HepG2 (cell line): ENCODE data around the gene DYRK2. TPM values are rescaled to one million over a fixed set of nuclear protein-coding genes. Genes with fewer than 3 reads are reported as not detected.

Source experiments
- ATAC-seq: fragments of 200-7000 bp; cut with Tn5 transposase; 3 replicates; pipeline ENCODE4 v1.9.1; 2020; ENCODE audit warnings: mild to moderate bottlenecking, moderate library complexity
- BruUV-seq: library from RNA; stranded (reverse); fragments of 400-500 nt; replicated peaks from 2 replicates; lab custom pipeline; 2021; lab: Mats Ljungman, UMichigan
- CTCF ChIA-PET: fragments of 300-600 bp; formaldehyde crosslinking; extraction: SDS; loops from one replicate; lab custom pipeline; 2021; ENCODE audit warnings: low total read pairs, inconsistent platforms, low intra/inter-chr PET ratio; lab: Yijun Ruan, JAX
- POLR2A ChIA-PET: fragments of 350-600 bp; sonication (Branson Sonifier 250); formaldehyde crosslinking; loops from one replicate; lab custom pipeline; 2020; ENCODE audit warnings: antibody characterized with exemption, inconsistent platforms; lab: Yijun Ruan, JAX
- DNase-seq: peaks from one replicate; pipeline ENCODE4 v3.0.0-alpha.2; 2015; ENCODE audit warnings: low spot score
- FAIRE-seq: peaks from 3 replicates; lab custom pipeline; 2011; peaks lifted over from hg19 to GRCh38; lab: Jason Lieb, UNC
- H2AFZ ChIP-seq: one replicate; pipeline ENCODE4 v1.6.1; 2011; ENCODE audit warnings: low read length, inconsistent platforms
- H3K27ac ChIP-seq: fragments of 300-600 bp; 3 replicates; pipeline ENCODE4 v1.8.0; 2011; ENCODE audit warnings: mixed run types, mild to moderate bottlenecking, mixed read lengths, low read length, inconsistent platforms; ENCODE audit not compliant: insufficient read depth; ENCODE audit errors: extremely low read length
- H3K27me3 ChIP-seq, 2 experiments: fragments of 200-600 bp in 1 of 2; 2 replicates in 1 of 2; 3 replicates in 1 of 2; pipeline versions ENCODE4 v1.6.0 to v1.8.0; 2011; ENCODE audit warnings: low read length in 2 of 2, mild to moderate bottlenecking in 2 of 2, moderate library complexity in 2 of 2, inconsistent platforms in 1 of 2; ENCODE audit not compliant: insufficient read depth in 2 of 2, control insufficient read depth in 1 of 2
- H3K36me3 ChIP-seq, 2 experiments: fragments of 200-600 bp in 1 of 2; replicated peaks in 1 of 2; 2 replicates in 1 of 2; 3 replicates in 1 of 2; pipeline versions ENCODE4 v1.5.1 to v1.8.0; 2011; ENCODE audit warnings: low read length in 2 of 2, inconsistent platforms in 1 of 2; ENCODE audit not compliant: insufficient read depth in 2 of 2, control insufficient read depth in 1 of 2
- H3K4me1 ChIP-seq: 2 replicates; pipeline ENCODE4 v1.5.1; 2012; ENCODE audit warnings: low read length, inconsistent platforms; ENCODE audit not compliant: insufficient read depth
- H3K4me2 ChIP-seq: 2 replicates; pipeline ENCODE4 v1.6.0; 2011; ENCODE audit warnings: low read depth, low read length, inconsistent platforms
- H3K4me3 ChIP-seq, 3 experiments: fragments of 200-600 bp in 1 of 3; sonication (generic), shearing (Covaris generic) in 1 of 3; replicated peaks in 1 of 3; 2 replicates each; pipeline ENCODE4 v1.5.1; 2011 to 2016; ENCODE audit warnings: low read length in 3 of 3, inconsistent platforms in 2 of 3, low read depth in 2 of 3, mild to moderate bottlenecking in 2 of 3, control low read depth in 1 of 3, mixed read lengths in 1 of 3; ENCODE audit not compliant: insufficient read depth in 1 of 3
- H3K79me2 ChIP-seq: one replicate; pipeline ENCODE4 v1.6.1; 2011; ENCODE audit warnings: low read length, inconsistent platforms; ENCODE audit not compliant: insufficient read depth
- H3K9ac ChIP-seq: 2 replicates; pipeline ENCODE4 v1.6.0; 2011; ENCODE audit warnings: mild to moderate bottlenecking, low read depth, low read length, inconsistent platforms; ENCODE audit not compliant: insufficient read depth
- H3K9me3 ChIP-seq: 2 replicates; pipeline ENCODE4 v1.5.1; 2012; ENCODE audit warnings: mild to moderate bottlenecking, low read length
- H4K20me1 ChIP-seq: 2 replicates; pipeline ENCODE4 v1.6.0; 2011; ENCODE audit warnings: inconsistent platforms, mild to moderate bottlenecking, low read length, moderate library complexity; ENCODE audit not compliant: insufficient read depth
- JUNB ChIP-seq: sonication (generic); formaldehyde crosslinking; IDR thresholded peaks from 2 replicates; pipeline ENCODE4 v1.8.0; 2022; ENCODE audit warnings: missing genetic modification reagents, mild to moderate bottlenecking, borderline replicate concordance
- KLF11 ChIP-seq: IDR thresholded peaks from 2 replicates; pipeline ENCODE4 v1.6.1; 2016; ENCODE audit warnings: missing compliant biosample characterization
- MAFF ChIP-seq: IDR thresholded peaks from 2 replicates; pipeline ENCODE4 v1.6.1; 2011; ENCODE audit warnings: low read depth, low read length, improper control_type of control experiment
- MIXL1 ChIP-seq: IDR thresholded peaks from 2 replicates; pipeline ENCODE4 v1.6.1; 2016
- SAFB2 ChIP-seq: sonication (generic); formaldehyde crosslinking; IDR thresholded peaks from 2 replicates; pipeline ENCODE4 v1.5.1; 2020; ENCODE audit warnings: missing genetic modification reagents, low read depth, mild to moderate bottlenecking, borderline replicate concordance
- ZBTB49 ChIP-seq: sonication (generic); formaldehyde crosslinking; IDR thresholded peaks from 2 replicates; pipeline ENCODE4 v1.4.0; 2020; ENCODE audit warnings: missing genetic modification reagents, borderline replicate concordance
- ZFYVE20 ChIP-seq: sonication (generic); formaldehyde crosslinking; IDR thresholded peaks from 2 replicates; pipeline ENCODE4 v1.8.0; 2023; ENCODE audit warnings: low read depth, mild to moderate bottlenecking, moderate library complexity, missing genetic modification reagents, borderline replicate concordance
- ZMYM2 ChIP-seq: sonication (generic); formaldehyde crosslinking; IDR thresholded peaks from 2 replicates; pipeline ENCODE4 v1.8.0; 2022; ENCODE audit warnings: mild to moderate bottlenecking, missing genetic modification reagents
- ZMYM4 ChIP-seq: sonication (generic); formaldehyde crosslinking; IDR thresholded peaks from 2 replicates; pipeline ENCODE4 v1.8.1; 2023; ENCODE audit warnings: mild to moderate bottlenecking, missing genetic modification reagents
- ZNF136 ChIP-seq: sonication (generic); formaldehyde crosslinking; IDR thresholded peaks from 2 replicates; pipeline ENCODE4 v1.8.1; 2022; ENCODE audit warnings: low read depth, mild to moderate bottlenecking, moderate library complexity, missing genetic modification reagents
- ZNF234 ChIP-seq: sonication (generic); formaldehyde crosslinking; conservative IDR thresholded peaks from 2 replicates; pipeline ENCODE4 v1.5.1; 2020; ENCODE audit warnings: mild to moderate bottlenecking, missing genetic modification reagents
- ZNF253 ChIP-seq: sonication (generic); formaldehyde crosslinking; IDR thresholded peaks from 2 replicates; pipeline ENCODE4 v1.8.0; 2022; ENCODE audit warnings: mild to moderate bottlenecking, missing genetic modification reagents, borderline replicate concordance
- ZNF543 ChIP-seq: sonication (generic); formaldehyde crosslinking; IDR thresholded peaks from 2 replicates; pipeline ENCODE4 v1.4.0; 2020; ENCODE audit warnings: mild to moderate bottlenecking, missing genetic modification reagents
- ZNF639 ChIP-seq: conservative IDR thresholded peaks from 2 replicates; pipeline ENCODE4 v1.6.1; 2018; ENCODE audit warnings: missing genetic modification reagents
- WGBS: methylation state at CpG from one replicate; pipeline ENCODE4 v1.1.6; 2017; ENCODE audit warnings: low lambda C conversion rate; 5-methylcytosine and 5-hydroxymethylcytosine counted together
- in situ Hi-C: cut with HindIII; loops from 2 replicates; pipeline ENCODE4 v1.10.0; 2017; ENCODE audit warnings: low pct_unique_long_range_greater_than_20kb; ENCODE audit not compliant: extremely low pct_ligation_motif_present
- intact Hi-C: fragments of 100-400 bp; cut with micrococcal nuclease; formaldehyde crosslinking; loops from one replicate; pipeline ENCODE4 v1.10.0; 2022; ENCODE audit not compliant: unreplicated experiment
- polyA plus RNA-seq, 8 experiments: library from polyadenylated mRNA; depleted of rRNA in 3 of 8; stranded (reverse) in 7 of 8; unstranded in 1 of 8; fragments of >200 nt; fragmentation: Illumina TruSeq in 4 of 8; extraction: Trizol in 4 of 8; gene quantifications; 2 replicates each; pipeline versions ENCODE4 v1.2.1 to v1.2.3, GENCODE V29; 2011 to 2016; ENCODE audit warnings: low read depth in 4 of 8, missing spikeins in 1 of 8, mixed read lengths in 1 of 8; ENCODE audit not compliant: insufficient read depth in 1 of 8
- total RNA-seq, 5 experiments: library from RNA; depleted of rRNA; stranded (reverse); fragments of >200 nt; fragmentation: Illumina TruSeq; extraction: Trizol; gene quantifications; 2 replicates each; pipeline ENCODE4 v1.2.3, GENCODE V29; 2016; ENCODE audit warnings: low read depth in 1 of 5
- TF ChIP-seq, protein P1 (sequence below): sonication (generic); formaldehyde crosslinking; IDR thresholded peaks from 2 replicates; pipeline ENCODE4 v1.5.0; 2020; ENCODE audit warnings: missing genetic modification reagents
- TF ChIP-seq, protein P2 (sequence below): sonication (generic); formaldehyde crosslinking; IDR thresholded peaks from 2 replicates; pipeline ENCODE4 v1.4.0; 2020; ENCODE audit warnings: missing genetic modification reagents
- TF ChIP-seq, protein P3 (sequence below): sonication (generic); formaldehyde crosslinking; IDR thresholded peaks from 2 replicates; pipeline ENCODE4 v1.8.0; 2022; ENCODE audit warnings: mild to moderate bottlenecking, missing genetic modification reagents

Gene DYRK2
- total and polyA plus RNA-seq, 2 of the 13 experiments (the other 11 are each of a cell fraction or from before 2014, with no cell fraction given): 8.2 to 11.5 TPM

DNA sequence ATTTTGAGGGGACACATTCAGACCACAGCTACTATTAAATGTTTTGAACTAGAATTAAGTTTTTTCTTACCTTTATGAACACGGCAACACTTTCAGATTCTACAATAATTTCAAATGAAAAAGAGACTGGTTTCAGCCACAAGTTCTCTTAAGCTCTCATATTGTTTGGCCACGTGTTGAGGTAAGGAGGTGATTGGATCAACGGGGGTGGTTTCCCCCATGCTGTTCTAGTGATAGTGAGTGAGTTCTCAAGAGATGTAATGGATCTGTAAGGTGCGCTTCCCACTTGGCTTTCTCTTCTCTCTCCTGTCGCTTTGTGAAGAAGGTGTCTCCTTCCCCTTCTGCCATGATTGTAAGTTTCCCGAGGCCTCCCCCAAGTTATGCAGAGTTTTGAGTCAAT, 48.9 kb upstream of the DYRK2 start (continued):
- TF ChIP-seq ZBTB49 (no peak), ZNF639 (CRISPR knock-in tag) (no peak), JUNB (no peak), KLF11 (no peak)
- TF ChIP-seq, all 625 proteins: peak for 0

DNA sequence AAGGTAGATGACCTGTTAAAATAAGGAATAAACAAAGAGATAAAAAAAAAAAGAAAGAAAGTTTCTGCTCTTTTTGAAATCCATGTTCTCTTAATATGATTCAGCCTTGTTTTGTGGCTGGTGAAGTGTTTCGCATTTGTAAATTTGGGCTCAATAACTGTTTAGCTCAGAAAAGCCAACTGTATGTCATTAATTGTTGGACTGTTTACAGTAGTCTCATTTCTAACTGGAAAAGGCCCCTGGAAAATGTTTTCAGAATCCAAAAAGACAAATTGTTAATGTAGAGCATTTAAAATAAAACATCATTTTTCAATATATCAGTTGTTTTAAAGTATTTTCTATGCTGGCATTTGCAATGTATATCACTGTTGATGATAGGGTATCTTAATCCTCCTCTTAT, 47.4 kb upstream of the DYRK2 start:
- Histone ChIP-seq H3K27me3 (0 out of 5 replicates have a peak, but pooled peaks cover 0 to 3% of the 10 kb centered on the region in 2 experiments), H3K36me3 (no peaks in the 10 kb centered on the region), H3K4me2 (no peak overlapping the region), H3K4me3 (no peak overlapping the region), H3K79me2 (no peaks in the 10 kb centered on the region), H3K9me3 (no peaks in the 10 kb centered on the region), H3K4me1 (no peaks in the 10 kb centered on the region), H3K9ac (no peak overlapping the region), H2AFZ (no peak overlapping the region), H4K20me1 (no peaks in the 10 kb centered on the region), H3K27ac (no peak overlapping the region)
- POLR2A ChIA-PET: no interaction called here
- FAIRE-seq (no peak), DNase-seq (no peak), ATAC-seq (no peak)
- no TSS peak for BruUV-seq
- in situ Hi-C loops (no loop called here), intact Hi-C loops (no loop called here)
- 56% methylated on average over 1 of the region's 1 CpG for WGBS
- CTCF ChIA-PET: no interaction called here
- no peak for TF ChIP-seq ZNF136 (CRISPR knock-in tag)
- TF ChIP-seq, protein P1, sequence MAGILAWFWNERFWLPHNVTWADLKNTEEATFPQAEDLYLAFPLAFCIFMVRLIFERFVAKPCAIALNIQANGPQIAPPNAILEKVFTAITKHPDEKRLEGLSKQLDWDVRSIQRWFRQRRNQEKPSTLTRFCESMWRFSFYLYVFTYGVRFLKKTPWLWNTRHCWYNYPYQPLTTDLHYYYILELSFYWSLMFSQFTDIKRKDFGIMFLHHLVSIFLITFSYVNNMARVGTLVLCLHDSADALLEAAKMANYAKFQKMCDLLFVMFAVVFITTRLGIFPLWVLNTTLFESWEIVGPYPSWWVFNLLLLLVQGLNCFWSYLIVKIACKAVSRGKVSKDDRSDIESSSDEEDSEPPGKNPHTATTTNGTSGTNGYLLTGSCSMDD (CRISPR knock-in tag): no peak
- no peak for TF ChIP-seq MAFF
- TF ChIP-seq SAFB2: no peak
- no peak for TF ChIP-seq MIXL1 (CRISPR knock-in tag)
- no peak for TF ChIP-seq ZNF543 (CRISPR knock-in tag)
- TF ChIP-seq, protein P2, sequence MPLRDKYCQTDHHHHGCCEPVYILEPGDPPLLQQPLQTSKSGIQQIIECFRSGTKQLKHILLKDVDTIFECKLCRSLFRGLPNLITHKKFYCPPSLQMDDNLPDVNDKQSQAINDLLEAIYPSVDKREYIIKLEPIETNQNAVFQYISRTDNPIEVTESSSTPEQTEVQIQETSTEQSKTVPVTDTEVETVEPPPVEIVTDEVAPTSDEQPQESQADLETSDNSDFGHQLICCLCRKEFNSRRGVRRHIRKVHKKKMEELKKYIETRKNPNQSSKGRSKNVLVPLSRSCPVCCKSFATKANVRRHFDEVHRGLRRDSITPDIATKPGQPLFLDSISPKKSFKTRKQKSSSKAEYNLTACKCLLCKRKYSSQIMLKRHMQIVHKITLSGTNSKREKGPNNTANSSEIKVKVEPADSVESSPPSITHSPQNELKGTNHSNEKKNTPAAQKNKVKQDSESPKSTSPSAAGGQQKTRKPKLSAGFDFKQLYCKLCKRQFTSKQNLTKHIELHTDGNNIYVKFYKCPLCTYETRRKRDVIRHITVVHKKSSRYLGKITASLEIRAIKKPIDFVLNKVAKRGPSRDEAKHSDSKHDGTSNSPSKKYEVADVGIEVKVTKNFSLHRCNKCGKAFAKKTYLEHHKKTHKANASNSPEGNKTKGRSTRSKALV: no peak
- TF ChIP-seq, protein P3, sequence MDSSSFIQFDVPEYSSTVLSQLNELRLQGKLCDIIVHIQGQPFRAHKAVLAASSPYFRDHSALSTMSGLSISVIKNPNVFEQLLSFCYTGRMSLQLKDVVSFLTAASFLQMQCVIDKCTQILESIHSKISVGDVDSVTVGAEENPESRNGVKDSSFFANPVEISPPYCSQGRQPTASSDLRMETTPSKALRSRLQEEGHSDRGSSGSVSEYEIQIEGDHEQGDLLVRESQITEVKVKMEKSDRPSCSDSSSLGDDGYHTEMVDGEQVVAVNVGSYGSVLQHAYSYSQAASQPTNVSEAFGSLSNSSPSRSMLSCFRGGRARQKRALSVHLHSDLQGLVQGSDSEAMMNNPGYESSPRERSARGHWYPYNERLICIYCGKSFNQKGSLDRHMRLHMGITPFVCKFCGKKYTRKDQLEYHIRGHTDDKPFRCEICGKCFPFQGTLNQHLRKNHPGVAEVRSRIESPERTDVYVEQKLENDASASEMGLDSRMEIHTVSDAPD (CRISPR knock-in tag): no peak
- no peak for TF ChIP-seq ZNF253 (CRISPR knock-in tag)
- TF ChIP-seq ZMYM4 (CRISPR knock-in tag): no peak
- no peak for TF ChIP-seq ZNF234
- no peak for TF ChIP-seq ZMYM2
- no peak for TF ChIP-seq ZFYVE20 (CRISPR knock-in tag)
